Measurements from ENCODE around the gene NIN.

- TF ChIP-seq CTCF (IDR thresholded peaks at IDR 0.05; ENCODE audit: low read depth, low read length, missing input control) (peak; percentile 66), YY1 (IDR thresholded peaks at IDR 0.05) (no peak), JUND (IDR thresholded peaks at IDR 0.05) (no peak), FOXA1 (IDR thresholded peaks at IDR 0.05) (no peak), RAD21 (IDR thresholded peaks at IDR 0.05) (peak; percentile 78 to 81), SP1 (IDR thresholded peaks at IDR 0.05) (no peak), ZBTB33 (IDR thresholded peaks at IDR 0.05) (no peak), EGR1 (IDR thresholded peaks at IDR 0.05; ENCODE audit: low read depth in 2 of 2) (no peak), RXRA (IDR thresholded peaks at IDR 0.05) (no peak), HNF4A (conservative IDR thresholded peaks at IDR 0.05) (no peak), MAX (IDR thresholded peaks at IDR 0.05) (no peak), GABPA (IDR thresholded peaks at IDR 0.05 in 1 of 2, conservative IDR thresholded peaks at IDR 0.05 in 1 of 2) (no peak), TAF1 (conservative IDR thresholded peaks at IDR 0.05) (no peak)
Observed at GRCh38 chr14:50860478-50861086, 29.6 kb upstream of the NIN start.

All from liver (tissue), 3 donors.